B cell (primary cell): ENCODE data around the gene ZNF365. TPM values are rescaled to one million over a fixed set of nuclear protein-coding genes. Genes with fewer than 3 reads are reported as not detected.

Experiments
- ATAC-seq: fragments of 200-7000 bp; cut with Tn5 transposase; one replicate; pipeline ENCODE4 v1.10.0; 2021; ENCODE audit warnings: low read depth, mild to moderate bottlenecking, moderate number of reproducible peaks, moderate library complexity
- CTCF ChIA-PET: fragments of 350-600 bp; sonication (Branson Sonifier 250); formaldehyde crosslinking; loops from one replicate; lab custom pipeline; 2021; ENCODE audit warnings: antibody characterized with exemption, inconsistent platforms; lab: Charles Lee
- POLR2A ChIA-PET: fragments of 350-600 bp; sonication (Branson Sonifier 250); formaldehyde crosslinking; loops from one replicate; lab custom pipeline; 2021; ENCODE audit warnings: antibody characterized with exemption; lab: Charles Lee
- DNase-seq: peaks from one replicate; pipeline ENCODE4 v3.0.0; 2013
- H2AFZ ChIP-seq: 2 replicates; pipeline ENCODE4 v1.6.1; 2012; ENCODE audit warnings: mild to moderate bottlenecking, low read depth, low read length; ENCODE audit not compliant: insufficient read depth, poor library complexity, severe bottlenecking
- H3K27ac ChIP-seq, 2 donors: 1 replicate in 1 of 2; 2 replicates in 1 of 2; pipeline ENCODE4 v1.5.1; 2012 to 2013; ENCODE audit warnings: low read length in 2 of 2, mild to moderate bottlenecking in 2 of 2, moderate library complexity in 1 of 2
- H3K27me3 ChIP-seq, 4 experiments: fragments of 200-600 bp in 1 of 4; sonication (generic) in 1 of 4; replicated peaks in 1 of 4; 1 replicate in 2 of 4; 2 replicates in 2 of 4; pipeline versions ENCODE4 v1.6.1 to v1.7.0; 2013 to 2016; ENCODE audit warnings: low read length in 3 of 4, mild to moderate bottlenecking in 2 of 4, mixed read lengths in 1 of 4, moderate library complexity in 1 of 4; ENCODE audit not compliant: insufficient read depth in 4 of 4, control insufficient read depth in 3 of 4; ENCODE audit errors: control extremely low read depth in 1 of 4
- H3K36me3 ChIP-seq, 2 experiments: replicated peaks in 1 of 2; 1 replicate in 1 of 2; 2 replicates in 1 of 2; pipeline versions ENCODE4 v1.6.1 to v1.7.1; 2013; ENCODE audit warnings: low read length in 1 of 2; ENCODE audit not compliant: insufficient read depth in 2 of 2, control insufficient read depth in 1 of 2; ENCODE audit errors: control extremely low read depth in 1 of 2, extremely low read depth in 1 of 2
- H3K4me1 ChIP-seq, 2 donors: fragments of 200-600 bp in 1 of 2; sonication (generic) in 1 of 2; 1 replicate in 1 of 2; 2 replicates in 1 of 2; pipeline versions ENCODE4 v1.5.1 to v1.6.1; 2013 to 2017; ENCODE audit warnings: low read length in 2 of 2; ENCODE audit not compliant: control insufficient read depth in 2 of 2, insufficient read depth in 2 of 2
- H3K4me2 ChIP-seq: replicated peaks from 2 replicates; pipeline ENCODE3; 2012; ENCODE audit warnings: mild to moderate bottlenecking, low read depth, low read length; ENCODE audit not compliant: poor library complexity, severe bottlenecking
- H3K4me3 ChIP-seq, 5 experiments: fragments of 200-600 bp in 1 of 5; sonication (generic) in 1 of 5; 1 replicate in 3 of 5; 2 replicates in 2 of 5; pipeline versions ENCODE4 v1.5.1 to v1.7.0; 2011 to 2016; ENCODE audit warnings: low read length in 4 of 5, mild to moderate bottlenecking in 4 of 5, low read depth in 2 of 5, control low read depth in 1 of 5, moderate library complexity in 1 of 5; ENCODE audit not compliant: insufficient read depth in 1 of 5; ENCODE audit errors: control extremely low read depth in 1 of 5, extremely low read depth in 1 of 5
- H3K79me2 ChIP-seq: fragments of 200-600 bp; sonication (generic); one replicate; pipeline ENCODE4 v1.6.0; 2016; ENCODE audit warnings: low read length; ENCODE audit not compliant: control insufficient read depth, insufficient read depth
- H3K9ac ChIP-seq: fragments of 200-600 bp; sonication (generic); 2 replicates; pipeline ENCODE4 v1.6.1; 2017; ENCODE audit warnings: mild to moderate bottlenecking, low read length, moderate library complexity
- H3K9me3 ChIP-seq, 3 donors: one replicate each; pipeline versions ENCODE4 v1.6.1 to v1.7.1; 2013; ENCODE audit warnings: low read length in 2 of 3; ENCODE audit not compliant: control insufficient read depth in 2 of 3, insufficient read depth in 1 of 3; ENCODE audit errors: control extremely low read depth in 1 of 3
- H4K20me1 ChIP-seq: 2 replicates; pipeline ENCODE4 v1.6.0; 2012; ENCODE audit warnings: mild to moderate bottlenecking, low read length; ENCODE audit not compliant: insufficient read depth, control insufficient read depth, poor library complexity, severe bottlenecking
- H3K27ac Mint-ChIP-seq: one replicate; pipeline ENCODE4 v1.8.0; 2021; ENCODE audit warnings: mixed read lengths
- H3K27me3 Mint-ChIP-seq: one replicate; pipeline ENCODE4 v1.8.0; 2021; ENCODE audit warnings: mixed read lengths
- H3K4me1 Mint-ChIP-seq: one replicate; pipeline ENCODE4 v1.8.0; 2021; ENCODE audit warnings: mixed read lengths
- H3K4me3 Mint-ChIP-seq: one replicate; pipeline ENCODE4 v1.8.0; 2021; ENCODE audit warnings: mixed read lengths
- H3K9me3 Mint-ChIP-seq: one replicate; pipeline ENCODE4 v1.8.0; 2022; ENCODE audit warnings: mixed read lengths; ENCODE audit not compliant: insufficient read depth
- CTCF ChIP-seq: fragments of 200-600 bp; IDR thresholded peaks from one replicate; pipeline ENCODE4 v1.8.0; 2022; ENCODE audit warnings: antibody characterized with exemption, mild to moderate bottlenecking
- EZH2 ChIP-seq: IDR thresholded peaks from 2 replicates; pipeline ENCODE4 v1.6.1; 2012; ENCODE audit warnings: borderline replicate concordance, low read depth, mild to moderate bottlenecking, moderate library complexity, low read length; ENCODE audit not compliant: insufficient read depth, poor library complexity, severe bottlenecking
- WGBS: methylation state at CpG from one replicate; pipeline ENCODE4 v1.1.5; 2013; ENCODE audit warnings: missing lambda C conversion rate; ENCODE audit not compliant: insufficient coverage; 5-methylcytosine and 5-hydroxymethylcytosine counted together
- intact Hi-C: fragments of 100-400 bp; cut with micrococcal nuclease; formaldehyde crosslinking; loops from one replicate; pipeline ENCODE4 v1.10.0; 2022
- polyA plus RNA-seq: library from polyadenylated mRNA; depleted of rRNA; stranded (reverse); fragments of >200 nt; gene quantifications from 2 replicates; pipeline ENCODE4 v1.2.3, GENCODE V29; 2012
- total RNA-seq, 2 donors: library from RNA; stranded (reverse); fragments of 120-200 nt in 1 of 2; gene quantifications; 1 replicate in 1 of 2; 2 replicates in 1 of 2; pipeline versions ENCODE4 v1.2.3 to v1.2.4, GENCODE V29; 2013 to 2022

Gene ZNF365
- total and polyA plus RNA-seq, 2 donors (not counting 1 experiment from before 2014, with no cell fraction given): 0.06 to 0.34 TPM

- H3K4me2 ChIP-seq: peak overlapping the region; percentile 54
- Mint-ChIP-seq H3K27me3 (no peaks in the 10 kb centered on the region), H3K9me3 (no peaks in the 10 kb centered on the region), H3K4me1 (peaks cover 27% of the 10 kb centered on the region), H3K27ac (peak overlapping the region; percentile 51), H3K4me3 (peak overlapping the region; percentile 21)
- 18% methylated on average over 1 of the region's 6 CpGs for WGBS
- DNase-seq (peak; percentile 41), ATAC-seq (peak; percentile 84)
- peak overlapping the region; percentile 2 for H3K9ac ChIP-seq
- CTCF ChIA-PET: interaction anchor here (1.5 to 8.2 kb wide), 3 partner anchors 12 to 76 kb away, joined by 7 to 81 read pairs (median 7); no protein-coding TSS in a partner anchor
- POLR2A ChIA-PET: interaction anchor here (0.7 kb wide), 1 partner anchor 549 kb away, joined by 4 read pairs; no protein-coding TSS in a partner anchor
- no peaks in the 10 kb centered on the region for H3K79me2 ChIP-seq
- no peaks in the 10 kb centered on the region for H3K36me3 ChIP-seq
- H3K4me1 ChIP-seq: peaks cover 19 to 22% of the 10 kb centered on the region in 2 donors
- H2AFZ ChIP-seq: peak overlapping the region; percentile 53
- no peaks in the 10 kb centered on the region for H4K20me1 ChIP-seq
- H3K4me3 ChIP-seq: no peak overlapping the region
- no peak for TF ChIP-seq CTCF
- TF ChIP-seq EZH2: no peak
- intact Hi-C loops: no loop called here
- H3K27ac ChIP-seq: peak overlapping the region; percentile 57 to 63
- peaks cover 0 to 2% (median 0%) of the 10 kb centered on the region in 4 experiments for H3K27me3 ChIP-seq
- H3K9me3 ChIP-seq: no peaks in the 10 kb centered on the region
Measured at GRCh38 chr10:62450912-62451610, 76.9 kb downstream of the ZNF365 start.

GRCh38 chr10:62451611-62451975 lies 77.4 kb downstream of the ZNF365 start:
- Histone ChIP-seq H3K27me3 (peaks cover 0 to 2% (median 0%) of the 10 kb centered on the region in 4 experiments), H3K4me2 (peak overlapping the region; percentile 54), H3K4me1 (peaks cover 25 to 27% of the 10 kb centered on the region in 2 donors), H3K27ac (peak overlapping the region in 1 of 2 donors; percentile 63), H4K20me1 (no peaks in the 10 kb centered on the region), H3K36me3 (no peaks in the 10 kb centered on the region), H3K9me3 (no peaks in the 10 kb centered on the region), H2AFZ (no peak overlapping the region), H3K9ac (no peak overlapping the region), H3K4me3 (no peak overlapping the region), H3K79me2 (no peaks in the 10 kb centered on the region)
- ChIA-PET CTCF (interaction anchor here (1.5 to 8.2 kb wide), 3 partner anchors 12 to 76 kb away, joined by 7 to 81 read pairs (median 7); no protein-coding TSS in a partner anchor), POLR2A (no interaction called here)
- Mint-ChIP-seq H3K27me3 (no peaks in the 10 kb centered on the region), H3K4me1 (peaks cover 32% of the 10 kb centered on the region), H3K9me3 (no peaks in the 10 kb centered on the region), H3K4me3 (peak overlapping the region; percentile 21), H3K27ac (peak overlapping the region; percentile 51)
- intact Hi-C loops: no loop called here
- no peak for TF ChIP-seq CTCF
- no peak for TF ChIP-seq EZH2
- WGBS: 0% methylated on average over 1 of the region's 2 CpGs
- ATAC-seq: no peak
- DNase-seq: no peak
